Loucy (cell line): ENCODE measurements around the gene SLC44A1.

Experiments
- CTCF ChIP-seq: fragments of 200-600 bp; sonication (generic); conservative IDR thresholded peaks from 2 replicates; pipeline ENCODE4 v1.5.1; 2014; ENCODE audit warnings: mild to moderate bottlenecking, antibody characterized with exemption, low read length
- EZH2phosphoT487 ChIP-seq: fragments of 200-600 bp; IDR thresholded peaks from 2 replicates; pipeline ENCODE4 v1.6.1; 2018; ENCODE audit warnings: antibody characterized with exemption, mild to moderate bottlenecking, moderate library complexity, borderline replicate concordance

- TF ChIP-seq CTCF (no peak), EZH2phosphoT487 (no peak)
These were observed 38.6 kb downstream of the SLC44A1 start for GRCh38 chr9:105282870-105283621.
